DOHH2 (cell line): ENCODE measurements around the gene C10orf62.

ENCODE experiments used
- EZH2phosphoT487 ChIP-seq: fragments of 200-600 bp; sonication (generic); IDR thresholded peaks from 2 replicates; pipeline ENCODE4 v1.6.1; 2017; ENCODE audit warnings: borderline replicate concordance, mild to moderate bottlenecking, antibody characterized with exemption, low read length, moderate library complexity, mixed read lengths
- TF ChIP-seq, protein P1 (sequence below): fragments of 200-600 bp; sonication (generic); IDR thresholded peaks from one replicate; pipeline ENCODE4 v1.5.1; 2014; ENCODE audit warnings: antibody characterized with exemption, mild to moderate bottlenecking, low read depth, low read length; ENCODE audit not compliant: poor library complexity, severe bottlenecking

DNA sequence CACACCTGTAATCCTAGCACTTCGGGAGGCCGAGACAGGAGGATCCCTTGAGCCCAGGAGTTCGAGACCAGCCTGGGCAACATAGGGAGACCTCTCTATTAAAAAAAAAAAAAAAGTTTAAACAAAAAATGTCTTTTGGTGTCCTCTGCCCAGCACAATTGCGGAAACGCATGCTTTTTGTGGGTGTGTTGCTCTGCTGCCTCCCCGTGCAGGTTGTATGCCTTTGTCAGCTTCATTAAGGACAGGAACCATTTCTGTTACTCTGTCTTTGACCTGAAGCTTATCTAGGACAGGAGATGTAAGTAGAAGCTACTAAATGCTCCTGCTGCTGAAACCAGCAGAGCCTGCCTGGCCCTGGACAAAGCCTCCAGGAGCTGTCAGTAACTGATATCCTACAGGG is 38.2 kb upstream of the C10orf62 start:
- TF ChIP-seq, protein P1, sequence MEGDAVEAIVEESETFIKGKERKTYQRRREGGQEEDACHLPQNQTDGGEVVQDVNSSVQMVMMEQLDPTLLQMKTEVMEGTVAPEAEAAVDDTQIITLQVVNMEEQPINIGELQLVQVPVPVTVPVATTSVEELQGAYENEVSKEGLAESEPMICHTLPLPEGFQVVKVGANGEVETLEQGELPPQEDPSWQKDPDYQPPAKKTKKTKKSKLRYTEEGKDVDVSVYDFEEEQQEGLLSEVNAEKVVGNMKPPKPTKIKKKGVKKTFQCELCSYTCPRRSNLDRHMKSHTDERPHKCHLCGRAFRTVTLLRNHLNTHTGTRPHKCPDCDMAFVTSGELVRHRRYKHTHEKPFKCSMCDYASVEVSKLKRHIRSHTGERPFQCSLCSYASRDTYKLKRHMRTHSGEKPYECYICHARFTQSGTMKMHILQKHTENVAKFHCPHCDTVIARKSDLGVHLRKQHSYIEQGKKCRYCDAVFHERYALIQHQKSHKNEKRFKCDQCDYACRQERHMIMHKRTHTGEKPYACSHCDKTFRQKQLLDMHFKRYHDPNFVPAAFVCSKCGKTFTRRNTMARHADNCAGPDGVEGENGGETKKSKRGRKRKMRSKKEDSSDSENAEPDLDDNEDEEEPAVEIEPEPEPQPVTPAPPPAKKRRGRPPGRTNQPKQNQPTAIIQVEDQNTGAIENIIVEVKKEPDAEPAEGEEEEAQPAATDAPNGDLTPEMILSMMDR = no peak
- no peak for TF ChIP-seq EZH2phosphoT487
